WTC11 (cell line): ENCODE measurements around the gene PRKCE.

Experiments used
- ATF3 ChIP-seq: sonication (generic); formaldehyde crosslinking; conservative IDR thresholded peaks from 2 replicates; pipeline ENCODE4 v1.8.1; 2022; ENCODE audit warnings: mild to moderate bottlenecking, missing genetic modification reagents
- CTCF ChIP-seq: fragments of 200-600 bp; IDR thresholded peaks from 2 replicates; pipeline ENCODE4 v1.8.0; 2022; ENCODE audit warnings: antibody characterized with exemption
- ERG ChIP-seq: fragments of 250-450 bp; sonication (Bioruptor Pico); IDR thresholded peaks from 2 replicates; pipeline ENCODE4 v1.8.0; 2021; ENCODE audit warnings: mild to moderate bottlenecking
- ESRRA ChIP-seq: sonication (generic); formaldehyde crosslinking; IDR thresholded peaks from 2 replicates; pipeline ENCODE4 v1.8.1; 2022; ENCODE audit warnings: mild to moderate bottlenecking, missing genetic modification reagents, borderline replicate concordance
- JUN ChIP-seq: sonication (generic); formaldehyde crosslinking; IDR thresholded peaks from 2 replicates; pipeline ENCODE4 v1.8.0; 2023; ENCODE audit warnings: mild to moderate bottlenecking, missing genetic modification reagents
- SP1 ChIP-seq: sonication (generic); formaldehyde crosslinking; conservative IDR thresholded peaks from 2 replicates; pipeline ENCODE4 v1.8.1; 2022; ENCODE audit warnings: missing genetic modification reagents
- TEAD4 ChIP-seq: sonication (generic); formaldehyde crosslinking; IDR thresholded peaks from 2 replicates; pipeline ENCODE4 v1.8.0; 2022; ENCODE audit warnings: mild to moderate bottlenecking, missing genetic modification reagents
- USF1 ChIP-seq: sonication (generic); formaldehyde crosslinking; IDR thresholded peaks from 2 replicates; pipeline ENCODE4 v1.8.0; 2022; ENCODE audit warnings: mild to moderate bottlenecking, missing genetic modification reagents
- ZNF219 ChIP-seq: sonication (generic); formaldehyde crosslinking; IDR thresholded peaks from 2 replicates; pipeline ENCODE4 v1.8.0; 2023; ENCODE audit warnings: missing genetic modification reagents, mild to moderate bottlenecking, borderline replicate concordance
- ZNF317 ChIP-seq: sonication (generic); formaldehyde crosslinking; IDR thresholded peaks from 2 replicates; pipeline ENCODE4 v1.8.1; 2023; ENCODE audit warnings: low read depth, mild to moderate bottlenecking, moderate library complexity, missing genetic modification reagents, borderline replicate concordance

DNA sequence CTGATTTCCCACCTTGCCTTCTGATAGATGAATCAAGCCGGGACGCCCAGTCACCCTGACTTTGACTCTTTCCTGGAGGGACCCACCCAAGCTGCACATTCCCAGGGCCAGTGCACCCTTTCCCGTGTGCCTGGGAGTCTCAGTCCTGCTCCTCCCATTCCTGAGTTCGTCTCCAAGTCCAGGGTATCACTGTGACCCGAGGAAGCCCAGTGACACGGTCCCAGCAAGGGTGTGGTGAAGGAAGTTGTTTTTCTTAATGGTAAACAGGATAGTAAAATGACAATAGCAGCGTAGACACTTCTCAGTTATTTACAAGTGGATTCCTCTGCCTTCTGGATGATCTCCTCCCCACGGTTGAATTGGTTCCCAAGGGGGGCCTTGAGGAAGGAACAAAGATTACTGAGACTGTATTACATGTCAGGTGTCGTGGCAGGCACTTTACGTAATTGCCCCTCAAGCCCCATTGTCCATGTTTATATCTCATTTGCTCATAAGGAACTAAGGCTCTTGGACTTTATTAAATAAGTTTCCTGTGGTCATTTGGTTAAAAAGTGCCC, 123.3 kb downstream of the PRKCE start:
- no peak for TF ChIP-seq CTCF
- TF ChIP-seq TEAD4, result no peak
- TF ChIP-seq ATF3 (CRISPR knock-in tag), result no peak
- TF ChIP-seq USF1 (CRISPR knock-in tag), result no peak
- no peak for TF ChIP-seq ZNF317
- no peak for TF ChIP-seq ESRRA (CRISPR knock-in tag)
- TF ChIP-seq JUN (CRISPR knock-in tag), result no peak
- TF ChIP-seq ZNF219 (CRISPR knock-in tag), result no peak
- TF ChIP-seq SP1 (CRISPR knock-in tag), result no peak
- TF ChIP-seq ERG, result no peak
